ENCODE data around the gene ETS1. TPM values are rescaled to one million over a fixed set of nuclear protein-coding genes. Genes with fewer than 3 reads are reported as not detected.

The ETS1 gene
- 146 and 157 TPM in 2 replicates for total RNA-seq

GRCh38 chr11:128587415-128587814 lies at the start of gene ETS1:
ETS1 (minus strand) TSS chr11:128587558; CDS start chr11:128573130, 14,428 bp downstream.

Other genes with a start within 250 kb of the ETS1 start
- gene FLI1, start 106.5 kb upstream of the ETS1 start, total RNA-seq: 109 and 183 TPM in 2 replicates